Neuronal stem cell (in vitro differentiated cells): ENCODE data around the gene DEXI.
"Not testable (repeated sequence)": the region's sequence is repeated elsewhere in the genome, so short reads cannot be mapped to it uniquely, and the experiment has no call there.

Experiments
- DNase-seq: peaks from one replicate; pipeline ENCODE4 v3.0.0-alpha.2; 2013; ENCODE audit warnings: low spot score
- H2AFZ ChIP-seq: one replicate; pipeline ENCODE4 v1.6.1; 2013; ENCODE audit warnings: mild to moderate bottlenecking, low read length, inconsistent platforms
- H2AK5ac ChIP-seq: 2 replicates; pipeline ENCODE4 v1.6.1; 2013; ENCODE audit warnings: low read depth, mild to moderate bottlenecking, inconsistent platforms, low read length, moderate library complexity, mixed read lengths
- H2BK120ac ChIP-seq: 2 replicates; pipeline ENCODE4 v1.6.1; 2013; ENCODE audit warnings: low read depth, mild to moderate bottlenecking, inconsistent platforms, low read length, moderate library complexity, mixed read lengths
- H2BK12ac ChIP-seq: one replicate; pipeline ENCODE4 v1.6.1; 2013; ENCODE audit warnings: low read length, inconsistent platforms
- H2BK15ac ChIP-seq: 2 replicates; pipeline ENCODE4 v1.6.1; 2013; ENCODE audit warnings: mild to moderate bottlenecking, low read length, inconsistent platforms, mixed read lengths
- H2BK5ac ChIP-seq: one replicate; pipeline ENCODE4 v1.6.1; 2013; ENCODE audit warnings: inconsistent platforms, mild to moderate bottlenecking, low read length, moderate library complexity
- H3K14ac ChIP-seq: one replicate; pipeline ENCODE4 v1.6.1; 2013; ENCODE audit warnings: low read length, inconsistent platforms
- H3K18ac ChIP-seq: 2 replicates; pipeline ENCODE4 v1.6.1; 2013; ENCODE audit warnings: low read length, inconsistent platforms
- H3K23ac ChIP-seq: 2 replicates; pipeline ENCODE4 v1.6.1; 2013; ENCODE audit warnings: low read depth, mild to moderate bottlenecking, mixed read lengths, low read length, inconsistent platforms; ENCODE audit not compliant: poor library complexity
- H3K27ac ChIP-seq: replicated peaks from 3 replicates; pipeline ENCODE4 v1.5.1; 2013; ENCODE audit warnings: low read length, inconsistent platforms
- H3K27me3 ChIP-seq, 3 experiments: 2 replicates each; pipeline ENCODE4 v1.6.1; 2013; ENCODE audit warnings: low read length in 3 of 3, mild to moderate bottlenecking in 2 of 3, inconsistent platforms in 1 of 3, low read depth in 1 of 3, mixed read lengths in 1 of 3, moderate library complexity in 1 of 3; ENCODE audit not compliant: control insufficient read depth in 3 of 3, insufficient read depth in 3 of 3
- H3K36me3 ChIP-seq, 2 donors: replicated peaks in 1 of 2; 2 replicates each; pipeline ENCODE4 v1.6.1; 2013; ENCODE audit warnings: low read length in 2 of 2; ENCODE audit not compliant: control insufficient read depth in 2 of 2, insufficient read depth in 2 of 2
- H3K4ac ChIP-seq: 2 replicates; pipeline ENCODE4 v1.6.1; 2013; ENCODE audit warnings: inconsistent platforms, mild to moderate bottlenecking, low read length, moderate library complexity
- H3K4me1 ChIP-seq, 2 donors: 1 replicate in 1 of 2; 2 replicates in 1 of 2; pipeline ENCODE4 v1.6.1; 2013; ENCODE audit warnings: low read length in 2 of 2, low read depth in 1 of 2; ENCODE audit not compliant: control insufficient read depth in 2 of 2, insufficient read depth in 1 of 2
- H3K4me2 ChIP-seq: one replicate; pipeline ENCODE4 v1.6.1; 2013; ENCODE audit warnings: mild to moderate bottlenecking, low read length, inconsistent platforms; ENCODE audit not compliant: insufficient read depth, poor library complexity, severe bottlenecking
- H3K4me3 ChIP-seq, 2 donors: 2 replicates each; pipeline ENCODE4 v1.5.1; 2013; ENCODE audit warnings: low read length in 2 of 2, mild to moderate bottlenecking in 2 of 2, inconsistent platforms in 1 of 2, moderate library complexity in 1 of 2
- H3K79me1 ChIP-seq: one replicate; pipeline ENCODE4 v1.6.1; 2013; ENCODE audit warnings: low read depth, mild to moderate bottlenecking, inconsistent platforms, low read length, moderate library complexity
- H3K9ac ChIP-seq: one replicate; pipeline ENCODE4 v1.6.1; 2013; ENCODE audit warnings: mild to moderate bottlenecking, low read depth, low read length, inconsistent platforms; ENCODE audit not compliant: poor library complexity
- H3K9me3 ChIP-seq, 2 donors: replicated peaks in 1 of 2; 2 replicates each; pipeline versions ENCODE3 to v1.6.1; 2013; ENCODE audit warnings: low read length in 2 of 2, mild to moderate bottlenecking in 2 of 2, inconsistent platforms in 1 of 2, low read depth in 1 of 2, mixed read lengths in 1 of 2, moderate library complexity in 1 of 2; ENCODE audit not compliant: control insufficient read depth in 2 of 2, insufficient read depth in 1 of 2
- H4K8ac ChIP-seq: one replicate; pipeline ENCODE4 v1.6.1; 2013; ENCODE audit warnings: low read depth, mild to moderate bottlenecking, inconsistent platforms, low read length, moderate library complexity
- H4K91ac ChIP-seq: one replicate; pipeline ENCODE4 v1.6.1; 2013; ENCODE audit warnings: low read length, low read depth, mild to moderate bottlenecking, inconsistent platforms; ENCODE audit not compliant: poor library complexity
- WGBS, 2 donors: extraction: QIAGEN DNeasy Blood & Tissue Kit; methylation state at CpG; one replicate each; pipeline ENCODE4 v1.1.7; 2013; ENCODE audit warnings: missing lambda C conversion rate in 2 of 2, mixed read lengths in 1 of 2; ENCODE audit not compliant: insufficient read length in 2 of 2, insufficient replicate concordance in 1 of 2; ENCODE audit errors: extremely low coverage in 2 of 2; 5-methylcytosine and 5-hydroxymethylcytosine counted together

The DEXI gene

DNA sequence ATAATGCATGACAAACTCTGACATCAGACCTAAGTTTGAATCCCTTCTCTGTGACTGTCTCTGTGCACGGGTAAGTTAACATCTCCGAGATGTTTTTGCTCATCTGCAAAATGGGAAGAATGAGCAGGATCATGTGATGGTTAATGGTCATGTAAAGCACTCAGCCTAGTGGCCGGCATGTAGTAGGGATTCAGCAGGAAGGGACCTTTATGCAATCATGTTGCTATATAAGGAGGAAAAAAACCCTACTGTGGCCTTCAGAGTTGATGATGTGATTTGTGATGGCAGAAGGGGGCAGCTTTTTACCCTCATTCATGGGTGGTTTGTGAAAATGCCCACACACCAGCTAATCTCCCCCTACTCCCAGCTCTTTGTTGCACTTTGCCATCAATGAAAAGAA is 26.2 kb upstream of the DEXI start:
- H2BK15ac ChIP-seq, result no peak overlapping the region
- H3K4me3 ChIP-seq, result no peak overlapping the region
- DNase-seq, result no peak
- no peak overlapping the region for H3K9ac ChIP-seq
- H3K23ac ChIP-seq, result no peak overlapping the region
- H4K8ac ChIP-seq, result no peak overlapping the region
- peaks cover 4 to 16% of the 10 kb centered on the region in 2 donors for H3K4me1 ChIP-seq
- H3K14ac ChIP-seq, result no peak overlapping the region
- H3K4ac ChIP-seq, result no peak overlapping the region
- no peak overlapping the region for H3K18ac ChIP-seq
- peaks cover 2 to 53% of the 10 kb centered on the region in 2 donors for H3K36me3 ChIP-seq
- WGBS, 2 donors, result no CpG with 5 or more reads among the region's 3 CpGs
- no peak overlapping the region for H2BK12ac ChIP-seq
- H3K9me3 ChIP-seq, result no peaks in the 10 kb centered on the region
- H2AFZ ChIP-seq, result no peak overlapping the region
- H3K4me2 ChIP-seq, result no peak overlapping the region
- H3K27me3 ChIP-seq, result no peaks in the 10 kb centered on the region
- no peak overlapping the region for H3K27ac ChIP-seq
- H2AK5ac ChIP-seq, result no peak overlapping the region
- H2BK5ac ChIP-seq, result no peak overlapping the region
- H2BK120ac ChIP-seq, result no peak overlapping the region
- no peaks in the 10 kb centered on the region for H3K79me1 ChIP-seq
- no peak overlapping the region for H4K91ac ChIP-seq

DNA sequence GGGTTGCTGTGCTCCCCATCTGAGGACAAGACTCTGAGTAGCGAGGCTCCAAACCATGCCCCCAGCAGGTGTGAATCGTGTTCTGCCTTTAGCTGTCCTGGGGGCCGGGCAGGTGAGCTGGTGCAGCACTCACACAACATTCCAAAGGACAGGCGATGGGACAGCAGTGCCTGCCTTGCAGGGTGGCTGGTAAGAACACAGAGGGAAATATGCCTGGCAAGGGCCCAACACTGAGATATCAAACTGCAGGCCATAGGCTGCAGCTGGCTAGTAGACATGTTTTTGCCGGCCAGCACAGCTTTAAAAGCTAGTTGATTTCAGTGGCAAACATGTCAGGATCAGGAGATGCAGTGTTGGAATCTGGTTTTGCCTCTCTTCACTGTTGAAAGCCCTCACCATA is 25.7 kb upstream of the DEXI start:
- H3K9ac ChIP-seq, result peak overlapping the region; percentile 9
- no peaks in the 10 kb centered on the region for H3K27me3 ChIP-seq
- no peak overlapping the region for H2BK5ac ChIP-seq
- no peak overlapping the region for H3K18ac ChIP-seq
- no peak overlapping the region for H2BK12ac ChIP-seq
- H3K4me1 ChIP-seq, result peaks cover 4 to 11% of the 10 kb centered on the region in 2 donors
- no peak overlapping the region for H3K4ac ChIP-seq
- no peak overlapping the region for H3K27ac ChIP-seq
- H3K14ac ChIP-seq, result no peak overlapping the region
- H3K9me3 ChIP-seq, result no peaks in the 10 kb centered on the region
- no peak overlapping the region for H4K91ac ChIP-seq
- H3K79me1 ChIP-seq, result no peaks in the 10 kb centered on the region
- H2BK15ac ChIP-seq, result no peak overlapping the region
- H4K8ac ChIP-seq, result no peak overlapping the region
- no peak for DNase-seq
- H2BK120ac ChIP-seq, result no peak overlapping the region
- no CpG with 5 or more reads among the region's 5 CpGs for WGBS, 2 donors
- H3K4me3 ChIP-seq, result no peak overlapping the region
- H2AFZ ChIP-seq, result no peak overlapping the region
- peak overlapping the region; percentile 3 for H3K23ac ChIP-seq
- no peak overlapping the region for H3K4me2 ChIP-seq
- peaks cover 3 to 54% of the 10 kb centered on the region in 2 donors for H3K36me3 ChIP-seq
- H2AK5ac ChIP-seq, result peak overlapping the region; percentile 6

DNA sequence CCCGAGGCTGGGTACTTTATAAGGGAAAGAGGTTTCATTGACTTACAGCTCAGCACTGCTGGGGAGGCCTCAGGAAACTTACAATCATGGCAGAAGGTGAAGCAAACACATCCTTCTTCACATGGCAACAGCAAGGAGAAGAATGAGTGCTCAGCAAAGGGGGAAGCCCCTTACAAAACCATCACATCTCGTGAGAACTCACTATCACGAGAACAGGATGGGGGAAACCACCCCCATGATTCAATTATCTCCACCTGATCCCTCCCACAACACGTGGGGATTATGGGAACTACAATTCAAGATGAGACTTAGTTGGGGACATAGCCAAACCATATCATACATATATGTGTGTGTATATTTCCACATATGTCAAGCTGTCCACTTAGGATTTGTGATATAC is 24.3 kb upstream of the DEXI start:
- H4K8ac ChIP-seq, H2BK12ac ChIP-seq, H3K4me1 ChIP-seq, H2AFZ ChIP-seq, H3K18ac ChIP-seq, H3K23ac ChIP-seq, H3K9ac ChIP-seq, H3K27ac ChIP-seq, H2BK120ac ChIP-seq, H2BK5ac ChIP-seq, H3K27me3 ChIP-seq, H3K4ac ChIP-seq, H3K9me3 ChIP-seq, H3K4me2 ChIP-seq, H3K14ac ChIP-seq, H2BK15ac ChIP-seq, H3K79me1 ChIP-seq, H2AK5ac ChIP-seq, H4K91ac ChIP-seq, H3K4me3 ChIP-seq, DNase-seq: not testable (repeated sequence)
- H3K36me3 ChIP-seq, result peaks cover 5 to 56% of the 10 kb centered on the region in 2 donors
- no CpG with 5 or more reads among the region's 4 CpGs for WGBS, 2 donors

DNA sequence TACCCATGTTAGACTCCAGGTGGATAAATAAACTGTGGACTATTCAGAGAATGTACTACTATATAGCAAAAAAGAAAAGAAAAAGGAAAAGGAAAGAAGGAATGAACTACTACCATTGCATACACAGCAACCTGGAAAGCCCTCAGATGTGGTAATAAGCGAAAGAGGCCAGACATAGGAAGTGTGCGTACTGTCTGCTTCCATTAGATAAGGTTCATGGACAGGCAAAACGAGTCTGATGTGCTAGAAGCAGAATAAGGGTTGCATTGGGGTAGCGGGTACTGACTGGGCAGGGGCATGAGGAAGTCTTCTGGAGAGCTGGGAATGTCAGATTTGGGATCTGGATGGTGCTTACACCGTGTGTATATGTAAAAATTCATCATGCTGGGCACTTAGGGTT is 23.9 kb upstream of the DEXI start:
- peaks cover 5 to 53% of the 10 kb centered on the region in 2 donors for H3K36me3 ChIP-seq

More for the DNA sequence above, 23.9 kb upstream of the DEXI start:
- peaks cover 0 to 2% of the 10 kb centered on the region in 2 donors for H3K9me3 ChIP-seq
- no peak overlapping the region for H3K4ac ChIP-seq
- no peak overlapping the region for H3K4me3 ChIP-seq
- H2BK5ac ChIP-seq, result no peak overlapping the region
- no peak overlapping the region for H3K23ac ChIP-seq
- no peak overlapping the region for H2AK5ac ChIP-seq
- no CpG with 5 or more reads among the region's 5 CpGs for WGBS, 2 donors
- H3K4me1 ChIP-seq, result peaks cover 2% of the 10 kb centered on the region in 2 donors
- H2AFZ ChIP-seq, result no peak overlapping the region
- no peaks in the 10 kb centered on the region for H3K27me3 ChIP-seq
- no peak overlapping the region for H2BK120ac ChIP-seq
- no peak for DNase-seq
- no peak overlapping the region for H3K18ac ChIP-seq
- no peak overlapping the region for H2BK15ac ChIP-seq
- H3K4me2 ChIP-seq, result no peak overlapping the region
- no peak overlapping the region for H4K91ac ChIP-seq
- H4K8ac ChIP-seq, result no peak overlapping the region
- H3K27ac ChIP-seq, result no peak overlapping the region
- no peak overlapping the region for H3K14ac ChIP-seq
- H3K79me1 ChIP-seq, result no peaks in the 10 kb centered on the region
- no peak overlapping the region for H2BK12ac ChIP-seq
- no peak overlapping the region for H3K9ac ChIP-seq
